Peyer's patch (tissue), 4 donors: ENCODE data around the gene MTMR2.
"Not testable (repeated sequence)": the region's sequence is repeated elsewhere in the genome, so short reads cannot be mapped to it uniquely, and the experiment has no call there.

Experiments
- POLR2A ChIP-seq, 2 donors: fragments of 450-650 bp; IDR thresholded peaks; one replicate each; pipeline ENCODE4 v1.5.1; 2017; ENCODE audit warnings: antibody characterized with exemption in 2 of 2, mild to moderate bottlenecking in 2 of 2, moderate library complexity in 2 of 2
- TF ChIP-seq, protein P1 (sequence below), 6 experiments: fragments of 450-650 bp in 4 of 6; fragments of 200-600 bp in 2 of 6; sonication (generic) in 1 of 6; IDR thresholded peaks; one replicate each; pipeline ENCODE4 v1.5.1; 2017 to 2019; ENCODE audit warnings: antibody characterized with exemption in 6 of 6, mild to moderate bottlenecking in 3 of 6, moderate library complexity in 1 of 6

DNA sequence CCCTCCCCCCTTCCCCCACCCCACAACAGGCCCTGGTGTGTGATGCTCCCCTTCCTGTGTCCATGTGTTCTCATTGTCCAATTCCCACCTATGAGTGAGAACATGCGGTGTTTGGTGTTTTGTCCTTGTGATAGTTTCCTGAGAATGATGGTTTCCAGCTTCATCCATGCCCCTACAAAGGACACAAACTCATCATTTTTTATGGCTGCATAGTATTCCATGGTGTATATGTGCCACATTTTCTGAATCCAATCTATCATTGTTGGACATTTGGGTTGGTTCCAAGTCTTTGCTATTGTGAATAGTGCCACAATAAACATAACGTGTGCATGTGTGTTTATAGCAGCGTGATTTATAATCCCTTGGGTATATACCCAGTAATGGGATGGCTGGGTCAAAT, 53.0 kb downstream of the MTMR2 start:
- TF ChIP-seq, protein P1, sequence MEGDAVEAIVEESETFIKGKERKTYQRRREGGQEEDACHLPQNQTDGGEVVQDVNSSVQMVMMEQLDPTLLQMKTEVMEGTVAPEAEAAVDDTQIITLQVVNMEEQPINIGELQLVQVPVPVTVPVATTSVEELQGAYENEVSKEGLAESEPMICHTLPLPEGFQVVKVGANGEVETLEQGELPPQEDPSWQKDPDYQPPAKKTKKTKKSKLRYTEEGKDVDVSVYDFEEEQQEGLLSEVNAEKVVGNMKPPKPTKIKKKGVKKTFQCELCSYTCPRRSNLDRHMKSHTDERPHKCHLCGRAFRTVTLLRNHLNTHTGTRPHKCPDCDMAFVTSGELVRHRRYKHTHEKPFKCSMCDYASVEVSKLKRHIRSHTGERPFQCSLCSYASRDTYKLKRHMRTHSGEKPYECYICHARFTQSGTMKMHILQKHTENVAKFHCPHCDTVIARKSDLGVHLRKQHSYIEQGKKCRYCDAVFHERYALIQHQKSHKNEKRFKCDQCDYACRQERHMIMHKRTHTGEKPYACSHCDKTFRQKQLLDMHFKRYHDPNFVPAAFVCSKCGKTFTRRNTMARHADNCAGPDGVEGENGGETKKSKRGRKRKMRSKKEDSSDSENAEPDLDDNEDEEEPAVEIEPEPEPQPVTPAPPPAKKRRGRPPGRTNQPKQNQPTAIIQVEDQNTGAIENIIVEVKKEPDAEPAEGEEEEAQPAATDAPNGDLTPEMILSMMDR (IDR thresholded peaks at IDR 0.05), result not testable (repeated sequence)
- not testable (repeated sequence) for TF ChIP-seq POLR2A (IDR thresholded peaks at IDR 0.05)
